Cortex of kidney (tissue), 1 donor: ENCODE measurements around the gene MMP24.
"Not testable (repeated sequence)": the region's sequence is repeated elsewhere in the genome, so short reads cannot be mapped to it uniquely, and the experiment has no call there.

ENCODE experiments used
- DNase-seq: peaks from one replicate; lab custom pipeline; 2025; lab: John Stamatoyannopoulos, UW

The MMP24 gene

GRCh38 chr20:35311822-35312221, 85.3 kb downstream of the MMP24 start:
- no peak for DNase-seq

- no peak for DNase-seq
Measured at GRCh38 chr20:35312318-35312717, 85.8 kb downstream of the MMP24 start.

DNA sequence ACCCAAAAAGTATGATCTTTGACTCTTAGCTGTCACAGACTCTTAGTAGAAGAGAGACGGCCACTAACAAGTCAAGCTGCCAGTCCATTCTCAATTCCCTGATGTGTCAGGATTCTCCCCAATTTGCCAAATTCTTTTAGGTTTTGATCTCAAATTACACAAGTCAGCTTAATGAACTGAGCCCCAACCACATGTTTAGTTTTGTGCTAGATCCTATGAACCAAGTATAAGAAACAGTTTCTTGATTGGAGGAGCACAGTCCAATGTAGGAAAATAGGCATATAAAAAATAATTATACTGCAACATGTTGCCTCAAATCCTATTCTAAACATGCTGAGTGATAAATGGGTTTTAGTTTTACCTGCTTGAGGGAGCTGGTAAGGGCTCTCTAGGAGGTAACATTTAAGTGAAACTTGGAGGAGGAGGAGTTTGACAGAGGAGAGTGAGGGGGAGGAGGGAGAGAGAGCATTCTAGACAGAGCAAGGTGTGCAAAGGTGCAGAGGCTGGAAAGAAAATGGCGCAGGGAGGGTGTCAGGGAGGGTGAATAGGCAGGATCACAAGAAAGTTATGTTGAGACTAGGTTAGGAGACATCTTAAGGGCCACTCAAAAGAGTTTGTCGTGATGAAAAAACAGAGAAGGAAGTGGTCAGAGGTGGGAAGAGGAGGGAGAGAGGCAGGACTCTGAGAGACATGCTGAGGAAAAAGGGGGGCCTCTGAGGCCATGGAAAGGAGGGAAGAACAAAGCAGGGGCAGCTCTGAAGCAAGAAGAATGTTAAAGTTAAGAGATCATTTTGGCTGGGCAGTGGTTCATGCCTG, 88.5 kb downstream of the MMP24 start:
- no peak for DNase-seq

DNA sequence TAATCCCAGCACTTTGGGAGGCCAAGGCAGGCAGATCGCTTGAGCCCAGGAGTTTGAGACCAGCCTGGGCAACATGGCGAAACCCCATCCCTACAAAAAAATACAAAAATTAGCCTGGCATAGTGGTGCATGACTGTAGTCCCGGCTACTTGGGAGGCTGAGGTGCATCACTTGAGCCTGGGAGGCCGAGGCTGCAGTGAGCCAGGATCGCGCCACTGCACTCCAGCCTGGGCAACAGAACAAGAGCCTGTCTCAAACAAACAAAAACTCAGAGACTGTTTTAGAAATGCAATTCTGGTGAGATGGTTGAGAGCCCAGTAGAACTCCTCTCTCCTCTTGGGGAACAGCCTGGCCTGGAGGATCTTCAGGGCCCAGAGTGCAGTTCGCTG, 89.1 kb downstream of the MMP24 start:
- DNase-seq: not testable (repeated sequence)

- no peak for DNase-seq
Measured at GRCh38 chr20:35316086-35316485, 89.6 kb downstream of the MMP24 start.

- DNase-seq: no peak
Measured at GRCh38 chr20:35317416-35318210, 91.1 kb downstream of the MMP24 start.

GRCh38 chr20:35318502-35319157, 92.1 kb downstream of the MMP24 start:
- DNase-seq: no peak

- DNase-seq: no peak
Measured at GRCh38 chr20:35319192-35319870, 92.8 kb downstream of the MMP24 start.

DNA sequence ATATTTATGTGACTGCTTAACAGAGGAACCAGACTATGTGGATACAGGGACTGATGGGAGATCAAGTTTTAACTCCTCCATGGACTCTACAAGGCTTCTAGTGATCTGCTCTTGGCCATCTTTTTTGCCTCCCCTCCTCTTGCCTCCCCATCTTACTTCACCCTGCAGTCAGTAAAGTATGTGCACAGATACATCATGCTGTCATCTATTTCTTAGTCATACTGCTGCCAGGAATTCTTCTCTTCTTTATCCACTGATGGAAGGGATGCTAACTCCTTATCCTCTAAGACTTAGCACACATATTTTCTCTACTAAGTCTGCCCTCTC, 93.3 kb downstream of the MMP24 start:
- DNase-seq: no peak

DNA sequence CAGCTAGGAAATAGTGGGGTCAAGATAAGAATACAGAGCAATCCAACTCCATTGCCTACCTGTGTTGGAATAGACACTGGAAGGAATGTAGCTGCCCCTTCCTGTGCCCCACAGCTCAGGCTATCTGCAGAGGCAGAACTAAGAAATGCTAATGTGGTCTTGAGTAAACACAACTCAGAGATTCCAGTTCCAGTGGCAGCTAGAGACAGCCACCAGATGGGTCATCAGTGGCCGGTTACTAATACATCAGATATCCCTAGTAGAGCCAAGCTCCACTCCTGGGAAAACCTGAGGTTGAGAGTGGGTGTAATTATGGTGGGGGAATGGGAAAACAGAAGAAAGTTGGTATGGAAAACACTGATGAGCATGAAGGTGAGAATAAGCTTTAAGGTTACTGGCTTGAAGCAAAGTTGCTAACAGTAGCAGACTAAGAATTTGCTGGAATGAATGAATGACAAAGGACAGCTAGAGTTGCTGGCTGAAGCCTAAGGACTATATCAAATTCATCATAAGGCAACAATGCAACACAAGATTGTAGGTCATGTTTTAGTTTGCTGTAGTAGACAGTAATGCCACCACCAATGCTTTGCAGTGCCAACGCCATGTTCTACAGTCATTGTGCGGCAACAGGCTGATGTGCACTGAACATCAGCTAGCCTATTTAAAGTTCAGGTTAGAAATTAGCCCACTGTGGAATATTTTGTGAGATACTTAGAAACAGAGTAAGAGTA, 94.1 kb downstream of the MMP24 start:
- no peak for DNase-seq

DNA sequence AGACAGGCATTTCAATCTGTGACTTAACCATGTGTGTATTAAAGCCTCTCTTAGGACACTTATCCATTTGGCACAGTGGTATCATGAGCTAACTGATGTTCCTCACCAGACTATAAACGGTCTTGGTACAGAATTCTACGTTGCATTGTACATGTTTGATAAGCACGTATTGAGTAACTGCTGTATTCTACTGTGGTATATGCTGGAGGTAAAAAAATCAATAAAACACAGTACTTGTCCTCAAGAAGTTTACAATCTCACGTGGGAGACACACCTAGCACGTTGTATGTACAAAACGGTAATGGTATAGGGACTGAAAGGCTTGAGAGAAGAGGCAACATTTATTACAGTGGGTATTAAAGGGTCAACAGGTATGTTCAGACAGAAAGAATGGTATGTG, 98.9 kb downstream of the MMP24 start:
- no peak for DNase-seq

GRCh38 chr20:35326021-35326739, 99.7 kb downstream of the MMP24 start:
- no peak for DNase-seq
